ENCODE measurements around the gene METTL21A.
A peak's percentile ranks its signal among the peaks of the same experiment; 100 is the strongest.

The METTL21A gene

GRCh38 chr2:207594731-207595130 is 30.5 kb downstream of the METTL21A start:
- Histone ChIP-seq H3K27ac (peak overlapping the region; percentile 60), H3K4me1 (ENCODE audit: control insufficient read depth in 1 of 2, insufficient read depth in 1 of 2, low read depth in 1 of 2, low read length in 1 of 2) (peaks cover 45 to 48% of the 10 kb centered on the region in 2 experiments), H3K4me3 (ENCODE audit: low read depth in 1 of 2, low read length in 1 of 2) (no peak overlapping the region), H3K27me3 (no peaks in the 10 kb centered on the region), H3K36me3 (peaks cover 12% of the 10 kb centered on the region), H3K9me3 (no peaks in the 10 kb centered on the region)
- no peak for TF ChIP-seq CTCF (IDR thresholded peaks at IDR 0.05)

- Histone ChIP-seq H3K36me3 (peaks cover 16% of the 10 kb centered on the region), H3K4me1 (ENCODE audit: control insufficient read depth in 1 of 2, insufficient read depth in 1 of 2, low read depth in 1 of 2, low read length in 1 of 2) (peaks cover 41 to 43% of the 10 kb centered on the region in 2 experiments), H3K4me3 (ENCODE audit: low read depth in 1 of 2, low read length in 1 of 2) (no peak overlapping the region), H3K27me3 (no peaks in the 10 kb centered on the region), H3K9me3 (no peaks in the 10 kb centered on the region), H3K27ac (peak overlapping the region; percentile 60)
- no peak for TF ChIP-seq CTCF (IDR thresholded peaks at IDR 0.05)
Measured at GRCh38 chr2:207594264-207594663, 30.9 kb downstream of the METTL21A start.

GRCh38 chr2:207593277-207593676 is 31.9 kb downstream of the METTL21A start:
- H3K4me1 ChIP-seq (ENCODE audit: control insufficient read depth in 1 of 2, insufficient read depth in 1 of 2, low read depth in 1 of 2, low read length in 1 of 2), result peaks cover 31 to 33% of the 10 kb centered on the region in 2 experiments
- peaks cover 20% of the 10 kb centered on the region for H3K36me3 ChIP-seq
- no peaks in the 10 kb centered on the region for H3K9me3 ChIP-seq
- no peak overlapping the region for H3K4me3 ChIP-seq (ENCODE audit: low read depth in 1 of 2, low read length in 1 of 2)
- TF ChIP-seq CTCF (IDR thresholded peaks at IDR 0.05), result no peak
- H3K27me3 ChIP-seq, result no peaks in the 10 kb centered on the region
- no peak overlapping the region for H3K27ac ChIP-seq

- Histone ChIP-seq H3K4me1 (ENCODE audit: control insufficient read depth in 1 of 2, insufficient read depth in 1 of 2, low read depth in 1 of 2, low read length in 1 of 2) (peaks cover under 1 to 5% of the 10 kb centered on the region in 2 experiments), H3K4me3 (ENCODE audit: low read depth in 1 of 2, low read length in 1 of 2) (no peak overlapping the region), H3K36me3 (peaks cover 45% of the 10 kb centered on the region), H3K9me3 (no peaks in the 10 kb centered on the region), H3K27me3 (no peaks in the 10 kb centered on the region), H3K27ac (peak overlapping the region; percentile 13)
- TF ChIP-seq CTCF (IDR thresholded peaks at IDR 0.05), result no peak
Measured at GRCh38 chr2:207589143-207589542, 36.1 kb downstream of the METTL21A start.

- no peaks in the 10 kb centered on the region for H3K27me3 ChIP-seq
- peaks cover 54% of the 10 kb centered on the region for H3K36me3 ChIP-seq
- TF ChIP-seq CTCF (IDR thresholded peaks at IDR 0.05), result no peak
- H3K4me1 ChIP-seq (ENCODE audit: control insufficient read depth in 1 of 2, insufficient read depth in 1 of 2, low read depth in 1 of 2, low read length in 1 of 2), result no peaks in the 10 kb centered on the region
- H3K4me3 ChIP-seq (ENCODE audit: low read depth in 1 of 2, low read length in 1 of 2), result no peak overlapping the region
- no peak overlapping the region for H3K27ac ChIP-seq
- H3K9me3 ChIP-seq, result no peaks in the 10 kb centered on the region
Measured at GRCh38 chr2:207587305-207587704, 37.9 kb downstream of the METTL21A start.

- TF ChIP-seq CTCF (IDR thresholded peaks at IDR 0.05), result no peak
- Histone ChIP-seq H3K36me3 (peaks cover 74% of the 10 kb centered on the region), H3K27me3 (no peaks in the 10 kb centered on the region), H3K4me1 (ENCODE audit: control insufficient read depth in 1 of 2, insufficient read depth in 1 of 2, low read depth in 1 of 2, low read length in 1 of 2) (no peaks in the 10 kb centered on the region), H3K4me3 (ENCODE audit: low read depth in 1 of 2, low read length in 1 of 2) (no peak overlapping the region), H3K9me3 (no peaks in the 10 kb centered on the region), H3K27ac (no peak overlapping the region)
Measured at GRCh38 chr2:207584952-207585351, 40.2 kb downstream of the METTL21A start.

Measured in neutrophil (primary cell).